Jurkat, Clone E6-1 (cell line): ENCODE results near the gene FNTB.
"Not testable (repeated sequence)": the region's sequence is repeated elsewhere in the genome, so short reads cannot be mapped to it uniquely, and the experiment has no call there.

ENCODE experiments used
- DNase-seq: peaks from one replicate; pipeline ENCODE4 v3.0.0-alpha.2; 2011; ENCODE audit warnings: low read depth, low spot score
- H3K4me3 ChIP-seq: 2 replicates; pipeline ENCODE4 v1.5.1; 2011; ENCODE audit warnings: mild to moderate bottlenecking, low read length, control low read depth, moderate library complexity

The FNTB gene

DNA sequence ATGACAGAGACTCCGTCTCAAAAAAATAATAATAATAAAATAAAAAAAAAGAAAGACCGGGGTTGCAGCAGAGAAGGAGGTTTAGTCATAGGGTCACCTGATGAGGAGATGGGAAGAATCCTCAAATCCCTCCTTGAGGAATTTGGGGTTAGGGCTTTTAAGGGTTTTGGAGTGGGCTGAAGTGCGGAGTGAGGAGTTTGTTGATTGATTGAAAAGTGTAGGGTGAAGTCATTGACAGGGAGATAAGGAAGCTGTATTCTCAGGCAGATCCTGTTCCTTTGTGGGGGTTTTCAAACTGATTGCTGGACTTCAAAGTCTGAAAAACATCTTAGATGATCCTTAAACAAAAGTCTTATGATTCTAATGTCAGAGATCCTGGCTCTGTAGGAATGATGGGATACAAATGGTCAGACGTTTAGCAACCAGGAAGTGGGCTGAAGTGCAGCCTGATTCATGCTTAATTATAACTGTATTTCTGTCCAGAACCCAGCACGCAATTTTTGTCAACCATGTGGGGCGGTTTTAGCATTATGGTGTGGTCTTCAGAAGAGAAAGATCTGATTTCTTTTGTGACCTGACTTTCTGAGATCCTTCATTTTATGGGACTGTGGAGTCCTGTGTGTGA, 16.0 kb downstream of the FNTB start:
- DNase-seq, result no peak

DNA sequence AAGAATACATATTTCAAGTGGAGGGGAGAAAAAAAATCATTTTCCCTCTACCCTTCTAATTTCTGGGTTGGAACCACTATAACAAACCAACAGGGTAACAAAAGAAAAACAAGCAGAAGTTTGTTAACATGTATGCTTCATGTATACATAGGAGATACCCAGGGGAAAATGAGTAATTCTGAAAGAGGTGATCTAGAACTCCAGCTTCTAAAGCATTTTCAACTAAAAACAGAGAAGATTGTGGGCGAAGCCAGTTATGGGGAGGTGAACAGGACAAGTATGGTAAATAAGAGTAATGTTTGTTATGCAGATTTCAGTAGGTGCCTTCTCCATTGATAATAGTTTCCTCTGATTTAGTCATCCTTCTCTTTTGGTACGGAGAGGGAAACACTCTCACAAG, 16.7 kb downstream of the FNTB start:
- H3K4me3 ChIP-seq, result no peak overlapping the region
- DNase-seq, result no peak

More for the DNA sequence above, 16.0 kb downstream of the FNTB start:
- no peak overlapping the region for H3K4me3 ChIP-seq

DNA sequence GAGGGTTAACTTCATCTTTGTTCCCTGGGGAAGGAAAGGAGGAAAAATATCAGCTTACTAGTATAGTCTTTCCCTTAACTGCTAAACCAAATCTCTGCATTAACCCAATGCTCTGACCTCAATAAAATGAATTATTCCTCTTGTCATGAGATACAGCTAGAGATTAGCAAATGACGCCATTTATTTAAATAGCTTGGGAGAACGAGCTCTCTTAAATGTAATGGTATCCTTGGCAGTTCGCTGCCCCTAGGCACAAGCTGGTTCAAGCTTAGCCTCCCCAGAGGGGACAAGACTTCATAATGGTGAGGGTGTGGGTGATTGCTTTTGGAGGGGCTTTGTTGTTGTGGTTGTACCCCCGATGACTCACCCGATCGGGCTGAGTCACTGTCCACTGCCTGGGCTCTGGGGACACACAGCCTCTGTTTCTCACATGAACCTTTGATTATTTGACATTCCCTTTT, 19.6 kb downstream of the FNTB start:
- H3K4me3 ChIP-seq, result no peak overlapping the region
- no peak for DNase-seq

DNA sequence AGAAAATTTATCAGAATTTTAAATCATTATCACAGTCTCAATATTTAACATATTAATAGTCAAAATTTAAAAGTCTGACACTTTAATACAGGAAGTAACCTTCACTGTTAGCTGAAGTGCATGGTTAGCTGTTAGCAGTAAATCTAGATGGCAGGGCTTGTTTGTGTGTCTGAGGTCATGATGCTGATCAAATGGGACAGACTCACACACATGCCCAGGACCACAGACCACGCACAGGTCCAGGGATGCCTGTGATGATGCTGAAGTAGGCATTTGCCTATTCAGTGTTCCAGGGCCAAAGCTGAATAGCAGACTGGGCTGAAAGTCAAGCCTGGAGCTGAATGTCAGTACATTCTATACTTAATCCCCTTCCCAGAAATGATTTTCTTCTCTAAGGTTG, 20.5 kb downstream of the FNTB start:
- no peak overlapping the region for H3K4me3 ChIP-seq
- no peak for DNase-seq

DNA sequence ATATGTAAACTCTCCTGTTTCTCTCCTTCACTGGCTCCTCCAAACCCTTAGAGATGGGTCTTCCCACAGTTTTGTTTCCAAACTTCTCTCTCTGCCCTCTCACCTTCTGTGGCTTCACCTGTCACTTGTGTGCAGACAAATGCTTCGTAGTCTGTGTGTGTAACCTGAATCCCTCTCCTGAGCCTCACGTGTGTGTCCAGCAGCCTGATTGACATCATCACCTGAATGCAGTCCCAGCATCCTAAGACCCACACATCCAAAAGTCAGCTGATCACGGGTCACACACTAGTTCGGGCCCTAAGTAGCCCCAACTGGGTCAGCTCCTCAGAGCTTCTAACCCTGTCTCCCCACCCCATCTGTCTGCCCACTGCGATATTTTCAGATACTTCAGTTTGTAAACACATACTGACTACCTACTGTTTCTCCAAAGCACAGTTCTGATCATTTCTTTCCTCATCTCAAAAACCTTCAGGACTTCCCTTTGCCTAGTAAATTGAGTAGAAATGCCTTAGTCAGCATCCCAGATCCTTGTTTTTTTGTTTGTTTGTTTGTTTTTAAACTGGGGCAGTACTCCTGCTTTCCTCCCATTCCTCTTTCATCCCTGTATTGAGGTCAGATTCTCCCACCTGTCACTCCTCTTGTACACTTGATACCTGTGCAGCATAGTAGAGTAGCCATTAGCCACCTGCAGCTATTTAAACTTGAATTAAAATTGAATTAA, 23.7 kb downstream of the FNTB start:
- DNase-seq, result no peak
- no peak overlapping the region for H3K4me3 ChIP-seq

DNA sequence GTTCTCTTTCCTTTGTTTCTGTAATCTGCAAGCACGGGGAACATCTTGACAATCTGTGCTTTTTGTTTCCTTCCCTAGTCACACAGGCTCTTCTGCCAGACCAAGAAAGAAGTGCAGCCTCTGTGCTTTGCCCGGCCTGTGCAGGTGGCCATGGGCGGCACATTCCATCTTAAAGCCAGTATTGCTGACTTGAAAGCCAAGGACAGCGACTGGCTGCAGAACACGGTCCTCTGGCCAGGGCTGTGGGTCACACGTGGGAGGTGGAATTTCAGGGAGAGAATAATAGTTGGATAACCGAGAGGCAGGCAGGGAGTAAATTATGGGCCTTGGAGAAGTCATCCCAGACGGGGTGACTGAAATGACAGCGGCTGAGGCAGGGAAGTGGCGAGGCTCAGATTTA, 24.8 kb downstream of the FNTB start:
- no peak overlapping the region for H3K4me3 ChIP-seq
- no peak for DNase-seq

DNA sequence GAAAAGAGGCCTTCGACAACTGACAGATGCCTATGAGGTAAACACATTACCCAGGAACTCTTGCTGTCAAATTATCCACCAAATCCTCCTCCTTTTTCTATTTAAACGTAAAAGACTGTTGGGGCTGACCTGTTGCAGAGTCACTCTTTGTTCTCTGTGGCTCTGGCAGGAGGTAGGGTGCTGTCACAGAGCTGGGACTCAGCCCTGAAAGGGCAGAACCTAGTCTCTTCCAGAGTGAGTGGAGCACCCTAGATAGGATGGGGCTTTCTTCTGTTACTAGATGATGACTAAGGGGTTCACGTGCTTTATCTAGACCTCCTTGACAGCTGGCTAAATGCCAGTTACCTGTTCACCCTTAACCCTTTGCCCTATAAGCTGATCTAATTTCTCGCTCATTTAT, 25.7 kb downstream of the FNTB start:
- no peak for DNase-seq
- no peak overlapping the region for H3K4me3 ChIP-seq

DNA sequence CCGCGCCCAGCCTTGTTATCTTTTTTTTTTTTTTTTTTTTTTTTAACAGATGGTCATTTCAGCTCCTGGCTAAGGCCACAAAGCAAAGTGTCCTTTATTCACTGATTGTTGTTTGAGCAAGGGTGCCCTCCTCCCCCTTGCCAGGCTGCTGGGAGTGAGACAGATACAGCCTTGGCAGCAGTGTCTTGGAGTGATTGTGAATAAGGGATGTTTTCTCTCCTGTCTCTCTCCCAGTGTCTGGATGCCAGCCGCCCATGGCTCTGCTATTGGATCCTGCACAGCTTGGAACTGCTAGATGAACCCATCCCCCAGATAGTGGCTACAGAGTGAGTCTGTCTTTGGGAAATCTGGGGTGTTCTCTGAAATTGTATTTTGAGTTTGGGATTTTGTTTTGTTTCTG, 28.7 kb downstream of the FNTB start:
- no peak for DNase-seq
- H3K4me3 ChIP-seq, result no peak overlapping the region

DNA sequence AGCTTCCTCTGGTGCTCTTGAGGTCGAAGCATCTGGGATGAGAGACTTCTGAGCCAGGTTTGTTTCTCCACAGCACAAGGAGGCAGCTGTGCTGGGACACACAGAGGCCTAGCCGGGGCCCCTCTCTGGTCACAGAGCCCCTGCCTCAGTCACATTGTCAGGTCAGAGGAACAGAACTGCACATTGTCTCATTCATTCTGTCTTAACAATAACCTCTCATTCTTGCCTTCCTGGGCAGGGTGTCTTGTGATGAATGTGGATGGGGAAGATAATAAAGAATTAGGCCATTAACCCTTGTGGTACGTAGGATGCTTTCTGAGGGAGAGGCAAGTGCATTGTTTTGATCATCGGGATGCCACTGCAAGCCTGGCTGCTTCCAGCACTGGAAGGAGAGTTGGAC, 29.8 kb downstream of the FNTB start:
- no peak for DNase-seq
- H3K4me3 ChIP-seq, result no peak overlapping the region

DNA sequence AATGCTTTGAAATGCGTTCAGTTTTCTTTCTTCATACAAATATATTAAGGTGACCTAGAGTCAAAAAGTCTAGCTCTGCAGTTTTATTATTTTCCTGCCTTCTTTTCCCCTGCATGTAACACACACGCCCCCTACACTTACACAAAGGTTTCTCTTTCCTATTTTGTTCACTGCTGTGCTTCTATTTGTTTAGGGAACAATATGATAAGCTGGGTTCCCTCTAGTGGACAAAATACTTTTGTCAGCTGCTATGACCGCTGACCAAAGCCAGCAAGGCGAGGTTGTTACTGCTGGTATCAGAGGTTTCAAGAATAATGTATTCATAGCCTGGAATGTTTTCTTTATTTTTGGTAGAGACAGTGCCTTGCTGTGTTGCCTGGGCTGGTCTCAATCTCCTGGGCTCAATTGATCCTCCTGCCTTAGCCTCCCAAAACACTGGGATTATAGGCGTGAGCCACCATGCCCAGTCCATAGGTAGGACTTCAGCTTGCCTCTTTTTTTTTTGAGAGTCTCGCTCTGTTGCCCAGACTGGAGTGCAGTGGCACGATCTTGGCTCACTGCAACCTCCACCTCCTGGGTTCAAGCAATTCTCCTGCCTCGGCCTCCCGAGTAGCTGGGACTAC, 33.4 kb downstream of the FNTB start:
- DNase-seq, result peak; percentile 38
- H3K4me3 ChIP-seq, result no peak overlapping the region

DNA sequence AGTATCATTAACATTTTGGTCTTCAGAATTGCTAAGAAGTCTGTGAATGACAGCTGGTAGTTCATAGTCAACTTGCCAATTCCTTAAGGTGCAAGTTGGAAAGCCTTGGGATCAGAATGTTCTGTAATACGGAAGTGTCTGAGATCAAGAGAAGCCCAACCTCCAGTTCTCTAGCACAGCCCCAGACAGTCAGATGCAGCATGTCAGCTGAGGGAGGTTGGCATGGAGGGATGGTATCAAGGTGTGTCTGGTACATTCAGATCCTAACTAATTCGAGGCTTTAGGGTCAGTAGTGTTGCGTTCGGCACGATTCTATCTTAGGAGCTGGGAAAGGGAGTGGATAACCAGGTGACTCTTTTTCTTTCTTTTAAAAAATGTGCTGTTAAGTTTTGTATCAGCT, 38.3 kb downstream of the FNTB start:
- no peak for DNase-seq
- no peak overlapping the region for H3K4me3 ChIP-seq

DNA sequence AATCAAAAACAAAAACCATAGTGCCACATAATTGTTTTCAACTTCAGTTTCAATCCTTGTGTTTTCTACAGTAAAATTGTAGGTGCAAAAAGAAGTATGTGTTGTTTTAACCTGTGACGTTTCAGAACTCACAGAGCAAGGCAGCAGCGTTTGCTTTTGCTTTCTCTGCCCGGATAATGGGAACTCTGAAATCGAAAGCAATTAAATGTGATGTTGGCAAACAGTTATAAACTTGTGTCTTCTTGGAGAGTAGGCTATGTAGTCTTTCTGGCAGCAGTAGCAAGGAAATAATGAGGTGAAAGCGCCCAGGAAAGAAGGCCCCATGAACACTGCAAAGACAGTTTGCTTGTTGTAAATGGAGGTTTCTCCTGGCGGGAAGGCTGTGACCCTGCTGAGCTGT, 39.1 kb downstream of the FNTB start:
- no peak for DNase-seq

DNA sequence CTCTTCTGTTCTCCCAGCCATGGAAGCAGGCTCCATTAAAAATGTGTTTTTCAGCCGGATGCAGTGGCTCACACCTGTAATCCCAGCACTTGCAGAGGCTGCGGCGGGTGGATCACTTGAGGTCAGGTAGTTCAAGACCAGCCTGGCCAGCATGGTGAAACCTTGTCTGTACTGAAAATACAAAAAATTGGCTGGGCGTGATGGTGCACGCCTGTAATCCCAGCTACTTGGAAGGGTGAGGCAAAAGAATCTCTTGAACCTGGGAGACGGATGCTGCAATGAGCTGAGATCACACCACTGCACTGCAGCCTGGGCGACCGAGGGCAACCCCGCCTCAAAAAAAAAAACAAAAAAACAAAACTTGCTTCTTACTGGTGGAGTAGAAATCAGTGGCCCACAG, 39.8 kb downstream of the FNTB start:
- no peak overlapping the region for H3K4me3 ChIP-seq
- DNase-seq, result no peak

More for the DNA sequence above, 39.1 kb downstream of the FNTB start:
- no peak overlapping the region for H3K4me3 ChIP-seq

DNA sequence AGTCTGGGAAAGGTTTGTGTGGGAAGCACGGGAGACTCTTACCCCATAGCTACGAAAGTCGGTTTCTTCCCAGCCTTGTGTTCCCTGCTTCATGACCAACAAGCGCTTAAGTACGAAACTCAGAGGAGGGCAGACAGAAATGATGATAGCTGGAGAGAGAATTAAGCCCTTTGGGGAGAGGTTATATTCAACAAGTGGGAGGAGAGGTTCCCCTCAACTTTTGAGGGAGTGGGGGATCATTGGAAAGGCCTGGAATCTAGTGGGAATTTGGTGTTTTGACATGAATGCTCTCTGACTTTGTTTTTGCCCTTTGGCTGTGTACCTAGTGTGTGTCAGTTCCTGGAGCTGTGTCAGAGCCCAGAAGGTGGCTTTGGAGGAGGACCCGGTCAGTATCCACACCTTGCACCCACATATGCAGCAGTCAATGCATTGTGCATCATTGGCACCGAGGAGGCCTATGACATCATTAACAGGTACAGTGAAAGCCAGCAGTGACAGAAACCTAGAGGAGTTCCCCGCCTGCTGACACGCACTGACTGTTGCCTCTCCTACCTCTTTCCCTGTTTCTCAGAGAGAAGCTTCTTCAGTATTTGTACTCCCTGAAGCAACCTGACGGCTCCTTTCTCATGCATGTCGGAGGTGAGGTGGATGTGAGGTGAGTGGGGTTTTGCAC, 40.6 kb downstream of the FNTB start:
- H3K4me3 ChIP-seq, result no peak overlapping the region
- no peak for DNase-seq

DNA sequence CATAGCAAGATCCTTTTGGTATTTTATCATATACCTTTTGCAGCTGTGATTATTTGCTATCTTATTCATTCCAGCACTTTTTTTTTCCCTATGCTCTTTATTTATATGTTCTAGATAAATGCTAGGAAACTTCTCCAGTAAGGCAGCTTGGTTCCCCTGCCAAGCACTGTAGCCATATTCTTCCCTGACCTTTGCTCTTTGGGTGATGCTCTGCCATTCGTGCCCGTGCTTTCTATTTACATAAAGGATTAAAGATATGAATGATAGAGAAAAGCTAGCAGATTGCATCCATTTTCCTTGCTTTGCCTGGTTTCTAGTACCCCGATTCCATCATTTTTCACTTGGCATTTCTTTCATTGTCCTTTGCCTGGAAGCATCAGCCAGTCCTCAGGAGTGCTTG, 42.2 kb downstream of the FNTB start:
- DNase-seq, result no peak
- no peak overlapping the region for H3K4me3 ChIP-seq

DNA sequence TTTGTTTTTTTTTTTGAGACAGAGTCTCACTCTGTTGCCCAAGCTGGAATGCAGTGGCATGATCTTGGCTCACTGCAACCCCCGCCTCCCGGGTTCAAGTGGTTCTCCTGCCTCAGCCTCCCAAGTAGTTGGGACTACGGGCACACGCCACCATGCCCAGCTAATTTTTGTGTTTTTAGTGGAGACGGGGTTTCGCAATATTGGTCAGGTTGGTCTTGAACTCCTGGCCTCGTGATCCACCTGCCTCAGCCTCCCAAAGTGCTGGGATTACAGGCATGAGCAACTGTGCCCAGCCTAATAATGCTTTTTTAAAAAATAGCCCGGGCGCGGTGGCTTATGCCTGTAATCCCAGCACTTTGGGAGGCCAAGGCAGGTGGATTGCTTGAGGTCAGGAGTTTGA, 44.6 kb downstream of the FNTB start:
- not testable (repeated sequence) for DNase-seq, H3K4me3 ChIP-seq

DNA sequence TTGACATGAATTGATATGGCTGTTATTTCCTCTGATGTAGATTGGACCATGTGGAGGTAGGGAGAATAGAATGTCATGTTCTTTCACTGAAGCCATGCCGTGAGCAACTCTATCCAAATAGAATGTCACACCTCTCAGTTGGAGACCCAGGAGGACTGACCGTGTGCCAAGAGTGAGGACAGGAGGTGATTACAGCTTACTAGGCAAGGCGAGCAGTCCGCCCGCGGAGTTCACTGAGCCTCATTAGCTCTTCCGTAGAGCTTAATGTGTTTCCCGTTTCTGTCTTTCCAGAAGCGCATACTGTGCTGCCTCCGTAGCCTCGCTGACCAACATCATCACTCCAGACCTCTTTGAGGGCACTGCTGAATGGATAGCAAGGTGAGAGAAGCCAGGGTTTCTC, 45.6 kb downstream of the FNTB start:
- DNase-seq, result no peak
- H3K4me3 ChIP-seq, result no peak overlapping the region

DNA sequence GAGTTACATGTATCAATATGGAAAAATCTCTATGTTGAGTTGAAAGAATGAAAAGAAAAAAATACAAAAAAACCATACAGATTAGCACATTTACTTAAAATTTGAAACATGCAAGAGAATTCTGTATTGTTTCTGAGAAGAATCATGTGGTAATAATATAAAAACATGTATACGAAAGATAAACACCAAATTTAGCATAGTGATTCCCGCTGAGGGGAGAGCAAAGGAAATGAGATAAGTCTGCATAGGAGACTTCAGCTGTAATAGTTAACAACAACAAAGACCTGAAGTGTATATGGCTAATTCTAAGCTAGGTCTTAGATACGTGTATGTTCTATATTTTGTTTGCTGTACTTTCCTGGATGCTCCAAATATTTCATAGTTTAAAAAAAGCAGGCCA, 46.5 kb downstream of the FNTB start:
- no peak for DNase-seq
- no peak overlapping the region for H3K4me3 ChIP-seq

DNA sequence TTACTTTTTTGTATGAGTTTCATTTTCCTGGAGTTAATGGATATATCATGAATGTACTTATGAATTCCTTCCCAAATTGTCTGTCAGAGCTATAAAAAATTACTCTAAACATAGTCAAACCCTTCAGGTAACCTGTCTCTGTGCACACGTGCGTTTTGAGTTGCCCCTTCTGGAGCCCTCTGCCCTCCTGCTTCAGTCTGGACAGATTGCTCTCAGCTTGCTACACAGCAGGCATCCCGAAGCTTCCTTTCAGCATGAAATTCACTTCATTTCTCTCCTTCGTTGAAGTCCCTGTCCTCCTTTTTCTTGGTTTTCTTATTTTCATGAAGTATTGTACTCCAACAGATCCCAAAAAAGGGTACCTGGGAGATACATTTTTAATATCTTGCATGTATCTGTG, 47.3 kb downstream of the FNTB start:
- no peak overlapping the region for H3K4me3 ChIP-seq
- no peak for DNase-seq

DNA sequence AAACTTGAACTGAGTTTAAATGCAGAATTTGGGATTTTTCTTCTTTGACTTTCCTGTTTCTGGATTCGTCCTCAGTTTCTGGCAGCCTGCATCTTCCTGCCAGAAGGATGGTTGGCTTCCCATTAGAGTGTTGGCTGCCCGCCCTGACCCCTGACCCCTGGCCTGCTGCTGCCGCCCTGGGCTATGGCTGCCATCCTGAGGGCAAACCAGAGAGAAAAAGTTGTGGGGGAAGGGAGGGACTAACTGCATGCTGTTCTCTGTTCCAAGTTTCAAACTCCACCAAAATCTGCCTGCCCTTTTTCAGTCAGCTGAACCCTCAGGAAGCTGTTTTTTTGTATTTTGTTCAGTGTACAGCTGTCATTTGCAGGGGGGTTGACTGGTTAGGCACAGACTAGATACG, 48.4 kb downstream of the FNTB start:
- no peak overlapping the region for H3K4me3 ChIP-seq
- no peak for DNase-seq
